Left ventricle myocardium inferior (tissue), 1 donor: Measurements from ENCODE around the gene OR1J1. TPM values are rescaled to one million over a fixed set of nuclear protein-coding genes. Genes with fewer than 3 reads are reported as not detected.

Source experiments
- DNase-seq: peaks from one replicate; pipeline ENCODE4 v3.0.0-alpha.2; 2020
- H3K27ac ChIP-seq: fragments of 200-600 bp; replicated peaks from 2 replicates; pipeline ENCODE4 v1.8.0; 2021
- H3K27me3 ChIP-seq: fragments of 200-600 bp; 2 replicates; pipeline ENCODE4 v1.8.0; 2021; ENCODE audit warnings: low read depth
- H3K36me3 ChIP-seq: fragments of 200-600 bp; 2 replicates; pipeline ENCODE4 v1.8.0; 2021
- H3K4me1 ChIP-seq: fragments of 200-600 bp; 2 replicates; pipeline ENCODE4 v1.8.0; 2021
- H3K4me3 ChIP-seq: fragments of 200-600 bp; 2 replicates; pipeline ENCODE4 v1.8.0; 2021; ENCODE audit warnings: mild to moderate bottlenecking, moderate library complexity
- H3K9me3 ChIP-seq: fragments of 200-600 bp; replicated peaks from 2 replicates; pipeline ENCODE4 v1.8.0; 2021
- intact Hi-C: fragments of 100-400 bp; cut with micrococcal nuclease; formaldehyde crosslinking; loops from one replicate; pipeline ENCODE4 v1.11.0; 2022
- total RNA-seq: library from RNA; stranded (reverse); fragmentation: NEBNext Ultra II Directional; extraction: Animal tissue kit (Norgen Biotek cat#: 25700); gene quantifications from one replicate; pipeline ENCODE4 v1.2.1, GENCODE V29; 2021
- TF ChIP-seq, protein P1 (sequence below): fragments of 200-600 bp; IDR thresholded peaks from 2 replicates; pipeline ENCODE4 v1.8.0; 2021; ENCODE audit warnings: antibody characterized with exemption, mild to moderate bottlenecking, borderline replicate concordance
- donor health status: DM: no; HTN: yes; CAD: no; lungs with severe emphysema.

Gene OR1J1
- total RNA-seq, 1 donor from 2014 or later, result not detected

DNA sequence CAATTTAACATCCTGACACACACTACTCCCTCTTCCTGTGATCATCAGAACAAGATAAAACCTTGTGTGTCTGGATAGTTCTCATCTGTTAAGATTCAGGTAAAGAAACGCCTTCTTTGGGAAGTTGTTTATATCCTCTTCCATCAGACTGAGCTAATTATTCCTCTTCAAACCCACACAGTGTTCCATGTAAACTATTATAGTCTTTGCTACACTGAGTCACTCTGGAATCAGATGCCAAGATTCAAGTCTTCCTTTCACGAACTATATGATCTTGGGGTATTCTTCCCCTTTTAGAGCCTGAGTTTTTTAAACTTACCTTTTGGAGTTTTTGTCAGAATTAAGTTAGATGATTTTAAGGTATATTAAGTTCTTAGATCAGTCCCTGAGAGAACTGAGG is 2.0 kb downstream of the OR1J1 start:
- no peak overlapping the region for H3K4me3 ChIP-seq
- peaks cover 83% of the 10 kb centered on the region for H3K27me3 ChIP-seq
- H3K4me1 ChIP-seq, result no peaks in the 10 kb centered on the region
- H3K9me3 ChIP-seq, result no peaks in the 10 kb centered on the region
- H3K36me3 ChIP-seq, result no peaks in the 10 kb centered on the region
- H3K27ac ChIP-seq, result no peak overlapping the region
- TF ChIP-seq, protein P1, sequence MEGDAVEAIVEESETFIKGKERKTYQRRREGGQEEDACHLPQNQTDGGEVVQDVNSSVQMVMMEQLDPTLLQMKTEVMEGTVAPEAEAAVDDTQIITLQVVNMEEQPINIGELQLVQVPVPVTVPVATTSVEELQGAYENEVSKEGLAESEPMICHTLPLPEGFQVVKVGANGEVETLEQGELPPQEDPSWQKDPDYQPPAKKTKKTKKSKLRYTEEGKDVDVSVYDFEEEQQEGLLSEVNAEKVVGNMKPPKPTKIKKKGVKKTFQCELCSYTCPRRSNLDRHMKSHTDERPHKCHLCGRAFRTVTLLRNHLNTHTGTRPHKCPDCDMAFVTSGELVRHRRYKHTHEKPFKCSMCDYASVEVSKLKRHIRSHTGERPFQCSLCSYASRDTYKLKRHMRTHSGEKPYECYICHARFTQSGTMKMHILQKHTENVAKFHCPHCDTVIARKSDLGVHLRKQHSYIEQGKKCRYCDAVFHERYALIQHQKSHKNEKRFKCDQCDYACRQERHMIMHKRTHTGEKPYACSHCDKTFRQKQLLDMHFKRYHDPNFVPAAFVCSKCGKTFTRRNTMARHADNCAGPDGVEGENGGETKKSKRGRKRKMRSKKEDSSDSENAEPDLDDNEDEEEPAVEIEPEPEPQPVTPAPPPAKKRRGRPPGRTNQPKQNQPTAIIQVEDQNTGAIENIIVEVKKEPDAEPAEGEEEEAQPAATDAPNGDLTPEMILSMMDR, result no peak
- DNase-seq, result no peak
- intact Hi-C loops, result no loop called here

DNA sequence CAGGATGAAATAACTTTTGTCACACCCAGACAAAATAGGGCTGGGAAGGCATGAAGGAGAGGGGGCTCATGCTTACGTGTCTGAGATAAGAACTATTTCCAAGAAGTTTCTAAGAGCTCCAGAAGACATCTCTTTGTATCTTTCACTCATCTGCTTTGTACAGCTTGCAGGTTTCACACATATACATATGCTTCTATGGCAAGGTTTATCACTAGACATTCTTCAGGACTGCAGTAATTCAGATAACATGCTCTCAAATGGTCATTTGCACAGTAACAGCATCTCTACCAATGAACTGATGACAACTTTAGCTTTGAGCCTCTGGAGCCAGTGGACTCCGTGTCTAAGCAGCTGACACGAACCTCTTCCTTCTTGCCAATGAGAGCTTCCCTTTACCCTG is 3.2 kb downstream of the OR1J1 start:
- TF ChIP-seq, protein P1, result no peak
- no peak for DNase-seq
- Histone ChIP-seq H3K4me1 (no peaks in the 10 kb centered on the region), H3K4me3 (no peak overlapping the region), H3K36me3 (no peaks in the 10 kb centered on the region), H3K9me3 (no peaks in the 10 kb centered on the region), H3K27ac (no peak overlapping the region), H3K27me3 (peaks cover 88% of the 10 kb centered on the region)
- intact Hi-C loops, result no loop called here

DNA sequence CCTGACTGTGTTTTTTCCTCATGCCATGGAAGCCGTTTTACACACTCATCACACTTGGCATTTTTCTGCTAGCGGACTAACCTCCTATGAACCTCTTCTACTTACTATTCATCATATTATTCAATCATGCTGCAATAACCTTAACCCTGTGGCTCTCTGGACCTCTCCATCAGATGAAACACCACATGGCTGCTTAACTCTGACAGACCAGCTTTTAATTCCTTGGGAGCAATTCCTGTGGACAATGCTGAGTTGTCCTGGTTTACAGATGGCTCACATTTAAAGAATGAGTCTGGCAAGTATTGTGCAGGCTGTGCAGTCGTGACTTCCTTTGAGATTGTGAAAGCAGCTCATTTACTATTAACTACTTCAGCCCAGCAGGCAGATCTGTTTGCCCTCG is 9.0 kb downstream of the OR1J1 start:
- H3K27ac ChIP-seq, result no peak overlapping the region
- TF ChIP-seq, protein P1, result no peak
- H3K4me1 ChIP-seq, result peaks cover 15% of the 10 kb centered on the region
- no peaks in the 10 kb centered on the region for H3K36me3 ChIP-seq
- intact Hi-C loops, result no loop called here
- no peak overlapping the region for H3K4me3 ChIP-seq
- DNase-seq, result no peak
- H3K27me3 ChIP-seq, result peaks cover 59% of the 10 kb centered on the region
- no peaks in the 10 kb centered on the region for H3K9me3 ChIP-seq

DNA sequence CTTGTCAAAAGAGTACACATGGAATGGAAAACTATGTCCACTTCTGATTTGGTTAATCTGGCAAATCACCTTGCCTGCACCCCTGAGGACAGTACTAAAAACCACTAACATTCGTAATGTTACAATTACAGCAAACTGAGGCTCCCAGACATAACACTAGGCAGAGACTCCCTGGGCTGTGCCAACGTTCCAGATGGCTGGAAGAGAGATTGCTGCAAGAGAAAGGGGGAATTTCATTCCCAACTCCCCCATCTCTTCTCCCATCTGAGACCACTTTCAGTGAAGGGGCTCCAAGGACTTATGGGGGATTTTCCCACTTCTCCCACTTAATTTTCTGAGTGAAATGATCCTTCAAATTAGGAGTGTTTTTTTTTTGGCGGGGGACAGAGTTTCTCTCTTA is 11.3 kb downstream of the OR1J1 start:
- Histone ChIP-seq H3K4me1 (peaks cover 15% of the 10 kb centered on the region), H3K4me3 (no peak overlapping the region), H3K36me3 (no peaks in the 10 kb centered on the region), H3K27me3 (peaks cover 52% of the 10 kb centered on the region), H3K9me3 (no peaks in the 10 kb centered on the region), H3K27ac (no peak overlapping the region)
- no peak for DNase-seq
- TF ChIP-seq, protein P1, result no peak
- intact Hi-C loops, result no loop called here

DNA sequence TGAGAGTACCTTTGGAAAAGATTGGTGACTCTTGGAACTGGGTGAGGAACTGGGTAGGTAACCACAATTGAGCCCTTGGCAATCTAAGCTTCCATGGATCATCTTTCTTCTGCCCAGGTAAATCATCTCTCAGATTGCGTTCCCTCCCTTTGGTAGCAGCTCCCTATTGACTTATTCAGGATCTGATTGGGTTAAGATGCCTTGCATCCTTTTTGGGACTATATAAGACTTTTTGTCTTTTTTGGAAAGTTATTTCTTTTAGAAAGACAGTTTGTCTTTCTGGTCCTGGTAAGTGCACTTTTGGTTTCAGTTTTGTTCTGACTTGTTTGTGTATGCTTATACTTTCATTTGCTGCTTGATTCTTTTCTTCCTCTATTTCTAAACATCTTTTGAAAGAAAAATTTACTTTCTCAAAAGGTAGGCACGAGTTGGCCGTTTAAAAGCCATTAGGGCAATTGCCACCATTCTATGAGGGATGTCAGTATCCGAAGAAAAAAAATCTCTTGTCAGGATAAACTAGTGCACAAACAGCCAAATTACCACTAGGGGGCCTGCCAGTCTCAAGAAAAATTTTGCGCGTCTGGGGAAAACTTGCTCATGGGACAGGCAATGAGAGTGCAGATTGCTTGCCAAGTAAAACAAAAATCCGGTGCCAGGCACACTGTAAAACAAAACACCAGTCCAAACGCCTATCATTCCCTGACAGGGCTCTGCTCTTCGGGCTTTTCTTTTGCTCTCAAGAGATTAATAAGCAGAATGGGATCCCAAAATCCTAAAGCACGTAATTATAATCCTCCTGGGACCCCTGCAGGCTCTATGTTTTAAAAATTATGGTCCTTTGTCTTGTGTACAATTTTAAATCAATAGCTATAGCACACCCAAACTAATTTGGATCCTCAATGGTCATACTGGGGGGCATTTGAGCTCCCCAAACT is 12.8 kb downstream of the OR1J1 start:
- Histone ChIP-seq H3K9me3 (peaks cover 5% of the 10 kb centered on the region), H3K4me3 (peak overlapping the region; percentile 57), H3K27ac (no peak overlapping the region), H3K27me3 (peaks cover 45% of the 10 kb centered on the region), H3K36me3 (no peaks in the 10 kb centered on the region), H3K4me1 (peaks cover 15% of the 10 kb centered on the region)
- TF ChIP-seq, protein P1, result peak; percentile 82
- intact Hi-C loops, result loop anchor here (2.0 kb wide), 1 partner anchor 346 kb away; no protein-coding TSS in a partner anchor
- peak; percentile 35 for DNase-seq
